ENCODE data around the gene ABHD17B. TPM values are rescaled to one million over a fixed set of nuclear protein-coding genes. Genes with fewer than 3 reads are reported as not detected.

The ABHD17B gene
- total and polyA plus RNA-seq, 2 donors (not counting 3 experiments of a cell fraction or from before 2014, with no cell fraction given): 12.8 to 16.8 TPM

GRCh38 chr9:71904076-71904475 lies 6.9 kb downstream of the ABHD17B start:
- intact Hi-C loops (cut with micrococcal nuclease): no loop called here
- H3K4me2 ChIP-seq (ENCODE audit: insufficient read depth, low read length): no peak overlapping the region
- H3K9me1 ChIP-seq (replicated peaks; ENCODE audit: control insufficient read depth, extremely low read depth, insufficient read depth, low read length): no peaks in the 10 kb centered on the region
- no peak for TF ChIP-seq MAX (IDR thresholded peaks at IDR 0.05; ENCODE audit: insufficient read depth, insufficient read length)
- no peak for TF ChIP-seq POLR2A (IDR thresholded peaks at IDR 0.05; ENCODE audit: low read depth, low read length)
- no peak for TF ChIP-seq POLR2AphosphoS5 (IDR thresholded peaks at IDR 0.05; ENCODE audit: insufficient read depth, low read depth, low read length)
- TF ChIP-seq GATA2 (IDR thresholded peaks at IDR 0.05; ENCODE audit: insufficient read depth, insufficient read length, low read depth, low read length): no peak
- TF ChIP-seq EZH2 (IDR thresholded peaks at IDR 0.05; ENCODE audit: borderline replicate concordance, low read depth, low read length, severe bottlenecking): no peak
- no peak for TF ChIP-seq CTCF (IDR thresholded peaks at IDR 0.05; ENCODE audit: extremely low read depth in 1 of 2, insufficient read depth in 1 of 2, low read depth in 1 of 2, low read length in 2 of 2)
- no peak for TF ChIP-seq JUN (IDR thresholded peaks at IDR 0.05; ENCODE audit: borderline replicate concordance, insufficient read depth, insufficient read length, low read depth)
- no peak for TF ChIP-seq MYC (IDR thresholded peaks at IDR 0.05; ENCODE audit: low read depth, low read length)
- TF ChIP-seq FOS (IDR thresholded peaks at IDR 0.05; ENCODE audit: borderline replicate concordance, insufficient read depth, low read length): no peak
- DNase-seq (ENCODE audit: low read depth, low spot score): no peak
- dilution Hi-C loops (cut with MboI; ENCODE audit: extremely low pct_ligation_motif_present, low sequenced_read_pairs): no loop called here
- no peak overlapping the region for H2AFZ ChIP-seq (ENCODE audit: low read depth, low read length)
- H3K27me3 ChIP-seq (ENCODE audit: control insufficient read depth in 2 of 2, insufficient read depth in 2 of 2, low read length in 2 of 2): no peaks in the 10 kb centered on the region
- peaks cover 10% of the 10 kb centered on the region for H4K20me1 ChIP-seq (replicated peaks; ENCODE audit: control insufficient read depth, extremely low read depth, insufficient read depth, low read length)
- CTCF ChIA-PET: no interaction called here
- FAIRE-seq: no peak
- no peak overlapping the region for H3K27ac ChIP-seq (ENCODE audit: insufficient read depth, low read depth, low read length)
- no TSS peak for BruUV-seq (replicated peaks)
- H3K9me3 ChIP-seq (replicated peaks; ENCODE audit: control insufficient read depth, insufficient read depth, low read length): no peaks in the 10 kb centered on the region
- peaks cover 5% of the 10 kb centered on the region for H3K4me1 ChIP-seq (ENCODE audit: control insufficient read depth, extremely low read depth, insufficient read depth, low read length)
- peaks cover 0 to 4% of the 10 kb centered on the region in 2 experiments for H3K36me3 ChIP-seq (ENCODE audit: control insufficient read depth in 2 of 2, extremely low read depth in 1 of 2, insufficient read depth in 2 of 2, low read length in 2 of 2)
- H3K9ac ChIP-seq (replicated peaks; ENCODE audit: extremely low read depth, insufficient read depth, low read length): no peak overlapping the region
- POLR2A ChIA-PET: no interaction called here
- peaks cover 81% of the 10 kb centered on the region for H3K79me2 ChIP-seq (ENCODE audit: control insufficient read depth, insufficient read depth, low read length)
- H3K4me3 ChIP-seq (replicated peaks in 1 of 3; ENCODE audit: insufficient read depth in 1 of 3, low read depth in 1 of 3, low read length in 3 of 3): no peak overlapping the region
